ENCODE data around the gene EPHA4.

Gene EPHA4

DNA sequence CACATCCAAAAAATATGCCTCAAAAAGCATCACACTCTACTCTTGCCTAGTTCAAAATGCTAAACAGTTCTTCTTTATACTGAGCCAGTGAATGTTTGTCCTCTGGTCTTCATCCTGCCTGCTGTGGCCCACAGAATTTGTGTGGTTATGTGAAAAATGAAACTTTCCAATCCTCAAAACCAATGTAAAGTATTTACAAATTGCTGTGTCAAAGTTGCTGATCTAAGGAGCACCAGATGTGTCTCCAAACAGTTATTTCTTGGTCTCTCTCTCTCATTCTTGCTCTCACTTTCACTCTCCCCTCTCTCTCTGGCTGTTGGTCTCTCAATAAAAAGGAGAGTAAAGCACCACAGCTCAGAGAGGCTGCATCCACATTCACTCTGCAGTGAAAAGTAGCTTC lies 23.0 kb downstream of the EPHA4 start:
- no peak overlapping the region for H3K4me3 ChIP-seq (ENCODE audit: low read length)
- no peak for DNase-seq (ENCODE audit: low read depth)
- TF ChIP-seq CTCF (conservative IDR thresholded peaks at IDR 0.05; ENCODE audit: low read depth, low read length) = no peak

- DNase-seq (ENCODE audit: low read depth) = no peak
- no peak for TF ChIP-seq CTCF (conservative IDR thresholded peaks at IDR 0.05; ENCODE audit: low read depth, low read length)
- no peak overlapping the region for H3K4me3 ChIP-seq (ENCODE audit: low read length)
These were observed 25.4 kb downstream of the EPHA4 start for GRCh38 chr2:221546505-221547225.

- DNase-seq (ENCODE audit: low read depth) = no peak
These were observed 30.9 kb downstream of the EPHA4 start for GRCh38 chr2:221541131-221541735.

DNA sequence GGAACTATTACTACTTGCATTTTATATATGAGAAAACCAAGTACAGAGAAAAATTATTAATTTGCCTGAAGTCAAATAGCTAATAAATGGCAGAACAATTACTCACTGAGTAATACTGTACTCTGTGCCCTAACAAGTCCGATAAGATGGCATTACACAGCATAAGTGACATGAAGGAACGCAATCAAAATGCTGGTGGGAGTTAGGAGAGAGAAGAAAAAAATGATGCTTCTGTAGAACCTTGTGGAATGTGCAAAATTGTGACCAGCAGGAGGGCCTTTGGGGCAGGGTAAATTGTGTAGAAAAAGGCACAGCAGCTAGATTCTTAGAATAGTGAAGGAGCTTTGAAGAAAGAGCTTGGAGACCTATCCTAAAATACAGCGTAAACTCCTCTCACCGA lies 32.9 kb downstream of the EPHA4 start:
- no peak for DNase-seq (ENCODE audit: low read depth)

More at GRCh38 chr2:221541131-221541735, 30.9 kb downstream of the EPHA4 start:
- no peak overlapping the region for H3K4me3 ChIP-seq (ENCODE audit: low read length)
- TF ChIP-seq CTCF (conservative IDR thresholded peaks at IDR 0.05; ENCODE audit: low read depth, low read length) = no peak

GRCh38 chr2:221535824-221536223 lies 36.3 kb downstream of the EPHA4 start:
- TF ChIP-seq CTCF (conservative IDR thresholded peaks at IDR 0.05; ENCODE audit: low read depth, low read length) = no peak
- H3K4me3 ChIP-seq (ENCODE audit: low read length) = no peak overlapping the region
- no peak for DNase-seq (ENCODE audit: low read depth)

More for the DNA sequence above, 32.9 kb downstream of the EPHA4 start:
- H3K4me3 ChIP-seq (ENCODE audit: low read length) = no peak overlapping the region
- no peak for TF ChIP-seq CTCF (conservative IDR thresholded peaks at IDR 0.05; ENCODE audit: low read depth, low read length)

DNA sequence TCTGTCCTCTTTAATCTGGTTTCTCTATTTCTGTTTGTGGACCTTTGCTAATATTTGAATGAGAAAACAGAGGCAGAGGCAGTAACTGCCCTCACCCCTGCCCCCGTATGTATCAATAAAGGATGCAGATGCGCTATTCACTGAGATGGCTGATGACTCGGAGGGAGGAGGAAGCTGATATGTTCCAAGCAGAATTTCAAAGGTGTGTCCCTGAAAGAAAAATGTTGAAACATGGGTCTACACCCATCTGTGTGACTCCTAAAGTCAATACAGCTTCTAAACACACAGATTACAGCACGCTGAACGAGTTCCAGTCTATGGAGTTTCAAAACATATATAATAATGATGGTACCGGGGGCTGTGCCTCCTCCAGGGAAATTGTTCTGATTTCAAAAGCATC lies 38.8 kb downstream of the EPHA4 start:
- no peak overlapping the region for H3K4me3 ChIP-seq (ENCODE audit: low read length)
- no peak for TF ChIP-seq CTCF (conservative IDR thresholded peaks at IDR 0.05; ENCODE audit: low read depth, low read length)
- no peak for DNase-seq (ENCODE audit: low read depth)

GRCh38 chr2:221532641-221533040 lies 39.5 kb downstream of the EPHA4 start:
- no peak overlapping the region for H3K4me3 ChIP-seq (ENCODE audit: low read length)
- no peak for TF ChIP-seq CTCF (conservative IDR thresholded peaks at IDR 0.05; ENCODE audit: low read depth, low read length)
- DNase-seq (ENCODE audit: low read depth) = no peak

All from retinal pigment epithelial cell (primary cell).